Measurements from ENCODE around the gene TMEM214.
A peak's percentile ranks its signal among the peaks of the same experiment; 100 is the strongest.

Gene TMEM214

DNA sequence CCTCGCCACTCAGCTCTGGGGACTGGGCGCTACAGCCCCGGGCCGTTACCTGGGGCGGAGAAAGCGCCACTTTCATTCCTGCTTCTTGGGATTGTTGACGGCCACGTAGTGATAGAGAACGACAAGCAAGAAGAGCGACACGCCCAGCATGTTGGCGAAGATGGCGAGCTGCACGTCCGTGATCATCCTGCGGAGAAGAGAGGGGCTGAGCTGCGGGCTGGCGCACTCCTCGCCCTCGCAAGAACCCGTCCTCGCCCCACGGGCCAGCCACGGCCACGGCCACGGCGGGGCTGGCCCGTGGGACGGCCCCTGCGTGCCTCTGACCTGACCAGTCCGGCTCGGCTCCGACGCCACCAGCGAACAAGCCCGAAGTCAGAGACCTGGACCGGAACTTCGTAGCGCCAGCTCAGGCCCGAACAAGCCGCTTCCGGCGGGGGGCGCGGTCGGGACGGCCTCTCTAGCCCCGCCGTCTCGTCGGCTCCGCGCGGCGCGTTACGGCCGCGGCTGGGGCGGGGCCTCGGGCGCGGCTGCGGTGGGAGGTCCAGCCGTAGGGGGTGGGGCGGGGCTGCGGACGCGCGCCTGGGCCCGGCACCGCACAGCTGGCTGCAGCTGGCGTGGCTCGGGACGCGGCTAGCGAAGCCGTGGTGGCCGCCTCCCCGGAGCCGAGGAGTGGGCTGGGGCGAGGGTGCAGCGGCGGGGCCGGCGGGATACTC lies 38.7 kb downstream of the TMEM214 start, which contains the start of gene OST4:
Gene OST4 (minus strand): TSS at position 378 of the 713 bp plus-strand sequence.
- DNase-seq: peak; percentile 86

DNA sequence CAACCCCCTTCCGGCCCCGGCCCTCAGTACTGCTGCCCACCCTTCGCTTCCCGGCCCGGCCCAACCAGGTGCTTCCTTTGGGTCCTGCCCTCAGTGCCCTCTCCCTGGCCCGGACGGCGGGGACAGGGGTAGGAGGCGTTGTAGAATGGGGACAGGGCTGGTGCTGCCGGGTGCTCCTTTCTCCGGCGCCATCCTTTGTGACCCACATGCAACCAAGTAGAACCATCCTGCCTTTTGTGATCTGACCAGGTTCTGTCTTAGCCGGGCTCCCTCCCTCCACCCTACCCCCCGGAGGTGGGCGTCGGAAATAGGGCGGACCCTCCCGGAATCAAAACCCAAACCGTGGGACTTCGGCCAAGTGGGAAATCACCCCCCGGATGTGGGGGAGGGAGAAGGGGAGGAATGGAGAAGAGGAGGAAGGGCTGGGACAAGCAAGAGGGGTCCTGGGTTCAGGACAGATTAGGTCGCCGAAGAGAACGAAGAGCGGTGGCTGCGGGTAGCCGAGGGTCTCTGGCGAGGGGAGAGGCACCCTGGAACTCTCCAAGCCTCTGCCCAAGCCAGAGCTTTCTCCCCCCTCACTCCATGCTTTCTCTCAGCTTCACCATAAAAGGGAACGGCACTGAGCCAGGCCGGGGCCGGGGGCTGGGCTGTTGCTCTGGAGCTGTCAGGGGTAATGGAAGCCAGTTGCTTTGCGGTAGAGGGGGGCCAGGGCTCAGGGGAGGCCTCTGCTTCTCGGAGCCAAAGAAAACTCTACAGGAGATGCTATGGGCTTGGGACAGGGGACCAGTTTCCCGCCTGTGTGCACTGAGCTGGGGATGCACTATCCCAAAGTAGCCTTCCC lies 39.4 kb downstream of the TMEM214 start:
- DNase-seq: no peak

DNA sequence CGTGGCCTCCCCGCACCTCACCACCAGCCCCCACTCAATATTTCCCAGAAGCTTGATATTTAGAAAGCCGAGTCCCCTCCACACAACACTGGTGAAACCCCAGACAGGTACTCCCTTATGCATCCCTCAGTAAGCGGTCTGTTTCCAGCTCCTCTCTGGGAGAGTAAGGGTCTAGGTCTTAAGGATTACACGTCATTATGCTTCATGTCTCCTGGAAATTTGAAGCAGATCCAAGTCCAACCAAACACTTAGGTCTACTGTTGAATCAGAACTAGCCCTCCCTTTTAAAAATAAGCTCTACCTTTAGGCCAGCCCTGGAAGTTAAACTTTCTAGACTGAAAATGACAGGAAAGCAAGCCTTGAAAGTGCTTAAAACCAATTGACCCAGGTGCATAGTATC lies 40.2 kb downstream of the TMEM214 start:
- DNase-seq: no peak

DNA sequence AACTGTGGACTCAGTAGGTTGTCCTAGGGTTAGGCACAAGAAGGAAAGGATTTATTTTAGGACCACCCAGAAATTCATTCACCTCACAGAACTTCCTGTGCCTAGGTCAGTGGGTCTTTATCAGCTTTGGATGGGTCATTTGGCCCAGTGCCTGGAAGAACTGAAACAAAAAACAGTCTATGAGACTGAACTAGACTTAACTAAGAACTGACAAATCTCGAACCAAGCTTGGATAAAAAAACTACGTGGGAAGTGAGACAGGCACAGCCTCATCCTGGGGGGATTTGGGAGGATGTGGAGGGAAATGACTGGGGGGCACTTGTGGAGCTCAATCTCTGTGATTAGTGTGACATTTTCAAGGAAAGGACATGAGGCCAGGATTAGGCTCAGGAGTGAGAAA lies 41.0 kb downstream of the TMEM214 start:
- DNase-seq: peak; percentile 10

DNA sequence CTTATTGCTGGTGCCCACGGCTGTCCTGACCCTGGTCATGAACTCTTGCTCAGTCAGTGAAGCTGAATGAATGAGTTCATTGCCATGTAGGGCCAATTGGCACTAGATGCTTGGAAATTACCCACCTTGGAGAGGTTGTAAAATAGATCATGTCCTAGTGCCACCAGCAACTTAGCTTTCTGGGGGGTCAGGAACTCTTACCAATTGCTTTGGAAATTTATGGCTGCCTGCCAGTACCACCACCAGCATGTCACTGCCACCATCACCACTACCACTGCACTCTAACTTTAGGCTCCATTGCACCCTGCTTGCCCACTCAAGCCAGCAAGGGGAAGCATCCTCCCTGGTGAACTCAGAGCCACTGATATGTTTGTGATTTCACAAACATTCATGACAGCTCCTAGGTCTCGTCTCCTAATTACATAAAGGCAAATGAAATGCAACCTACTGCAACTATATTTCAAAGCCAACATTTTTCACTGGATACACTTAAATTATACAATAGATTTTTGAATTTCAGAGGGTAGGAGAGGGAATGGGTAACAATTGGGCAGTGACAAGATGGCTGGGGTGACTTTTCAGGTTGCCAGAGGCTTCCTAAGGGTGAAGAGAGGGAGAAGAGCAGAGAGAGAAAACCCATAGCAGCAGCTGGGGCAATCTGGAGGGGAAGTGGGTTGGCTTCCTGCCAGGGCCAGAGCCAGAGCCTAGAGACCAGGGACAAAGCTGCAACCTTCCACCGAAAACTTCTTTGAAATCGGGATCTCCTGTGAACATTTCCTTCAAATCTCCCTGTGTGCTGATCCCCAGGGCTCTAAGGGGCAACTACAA lies 42.2 kb downstream of the TMEM214 start:
- DNase-seq: peak; percentile 77

DNA sequence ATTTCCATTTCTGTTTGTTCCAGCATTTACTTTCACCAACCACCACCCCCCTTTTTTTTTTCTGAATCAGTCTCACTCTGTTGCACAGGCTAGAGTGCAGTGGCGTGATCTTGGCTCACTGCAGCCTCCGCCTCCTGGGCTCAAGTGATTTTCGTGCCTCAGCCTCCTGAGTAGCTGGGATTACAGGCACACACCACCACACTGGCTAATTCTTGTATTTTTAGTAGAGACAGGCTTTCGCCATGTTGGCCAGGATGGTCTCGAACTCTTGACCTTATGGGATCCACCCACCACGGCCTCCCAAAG lies 42.8 kb downstream of the TMEM214 start:
- DNase-seq: peak; percentile 46

DNA sequence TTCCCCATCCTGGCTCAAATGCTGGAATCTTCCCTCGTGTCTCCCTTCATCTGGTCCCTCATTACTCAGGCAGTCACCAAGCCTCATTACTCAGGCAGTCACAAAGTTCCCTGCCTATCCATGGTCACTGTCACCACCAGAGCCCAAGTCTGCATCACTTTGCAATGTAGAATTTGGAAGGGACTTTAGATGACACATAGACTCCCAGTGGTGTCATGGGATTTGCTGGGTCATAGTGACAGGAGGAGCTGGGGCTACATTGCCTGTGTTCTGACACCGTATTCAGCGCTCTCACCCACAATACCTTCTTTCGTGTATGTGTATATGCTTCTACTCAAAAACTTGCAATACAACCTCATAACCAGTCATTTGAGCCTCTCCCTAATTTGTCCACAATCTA lies 43.6 kb downstream of the TMEM214 start:
- no peak for DNase-seq

DNA sequence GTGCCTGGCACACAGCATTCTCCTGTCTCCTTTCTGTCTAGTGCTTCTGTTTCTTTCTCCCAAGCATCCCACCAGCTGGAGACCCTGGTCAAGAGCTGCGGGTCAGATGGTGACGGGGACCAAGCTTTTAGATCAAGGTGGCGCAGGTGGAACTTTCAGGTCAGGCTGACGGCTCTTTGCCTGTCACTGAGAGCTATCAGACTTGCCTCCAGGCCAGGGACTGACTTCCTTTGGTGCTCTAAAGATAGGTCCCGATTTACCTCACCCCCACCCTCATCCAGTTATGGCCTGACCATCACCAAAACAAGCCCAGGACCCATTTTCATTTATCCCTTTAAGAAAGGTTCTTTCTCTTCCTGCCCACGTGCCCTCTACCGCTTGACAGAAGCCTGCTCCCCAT lies 44.5 kb downstream of the TMEM214 start:
- DNase-seq: no peak

DNA sequence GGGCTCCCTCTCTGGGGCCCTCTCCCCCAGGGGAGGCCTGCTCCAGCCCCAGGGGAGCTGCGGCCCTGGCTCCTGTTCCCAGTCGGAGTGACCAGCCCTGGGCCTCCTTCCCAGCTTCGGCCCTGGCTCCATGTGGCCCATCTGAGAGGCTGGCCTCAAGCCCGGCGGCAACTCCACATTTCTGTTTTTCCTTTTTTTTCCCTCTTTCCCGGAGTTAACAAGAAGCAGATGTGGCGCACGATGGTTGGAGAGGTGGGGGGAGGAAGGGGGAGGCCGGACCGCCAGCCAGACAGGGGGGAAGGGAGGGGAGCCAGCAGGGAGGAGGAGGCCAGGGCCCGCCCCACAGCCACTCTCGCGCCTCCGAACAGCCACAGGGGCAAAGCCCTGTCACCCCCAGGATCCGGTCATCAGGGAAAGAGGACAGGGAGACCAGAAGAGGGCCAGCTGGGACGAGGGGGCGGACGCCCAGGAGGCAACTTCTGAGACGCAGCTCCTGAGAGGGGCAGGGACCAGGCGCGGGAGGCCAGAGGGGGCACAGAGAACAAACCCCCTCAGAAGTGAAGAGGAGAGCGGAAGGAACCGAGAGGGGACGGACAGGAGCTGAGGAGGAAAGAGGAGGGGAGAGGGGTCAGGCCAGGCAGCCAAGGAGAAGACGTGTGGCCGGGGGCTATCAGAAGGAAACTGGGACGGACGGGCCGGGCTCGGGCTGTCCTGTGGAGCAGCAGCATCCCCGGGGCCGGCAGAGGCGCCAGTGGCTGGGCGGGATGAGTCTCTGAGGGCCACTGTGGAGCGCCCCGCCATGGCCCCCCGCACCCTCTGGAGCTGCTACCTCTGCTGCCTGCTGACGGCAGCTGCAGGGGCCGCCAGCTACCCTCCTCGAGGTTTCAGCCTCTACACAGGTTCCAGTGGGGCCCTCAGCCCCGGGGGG lies 45.8 kb downstream of the TMEM214 start, which contains the start of gene EMILIN1:
Gene EMILIN1 (plus strand): TSS at position 349 of the 928 bp plus-strand sequence. CDS start 451 bp downstream, at position 800.
- DNase-seq: no peak

DNA sequence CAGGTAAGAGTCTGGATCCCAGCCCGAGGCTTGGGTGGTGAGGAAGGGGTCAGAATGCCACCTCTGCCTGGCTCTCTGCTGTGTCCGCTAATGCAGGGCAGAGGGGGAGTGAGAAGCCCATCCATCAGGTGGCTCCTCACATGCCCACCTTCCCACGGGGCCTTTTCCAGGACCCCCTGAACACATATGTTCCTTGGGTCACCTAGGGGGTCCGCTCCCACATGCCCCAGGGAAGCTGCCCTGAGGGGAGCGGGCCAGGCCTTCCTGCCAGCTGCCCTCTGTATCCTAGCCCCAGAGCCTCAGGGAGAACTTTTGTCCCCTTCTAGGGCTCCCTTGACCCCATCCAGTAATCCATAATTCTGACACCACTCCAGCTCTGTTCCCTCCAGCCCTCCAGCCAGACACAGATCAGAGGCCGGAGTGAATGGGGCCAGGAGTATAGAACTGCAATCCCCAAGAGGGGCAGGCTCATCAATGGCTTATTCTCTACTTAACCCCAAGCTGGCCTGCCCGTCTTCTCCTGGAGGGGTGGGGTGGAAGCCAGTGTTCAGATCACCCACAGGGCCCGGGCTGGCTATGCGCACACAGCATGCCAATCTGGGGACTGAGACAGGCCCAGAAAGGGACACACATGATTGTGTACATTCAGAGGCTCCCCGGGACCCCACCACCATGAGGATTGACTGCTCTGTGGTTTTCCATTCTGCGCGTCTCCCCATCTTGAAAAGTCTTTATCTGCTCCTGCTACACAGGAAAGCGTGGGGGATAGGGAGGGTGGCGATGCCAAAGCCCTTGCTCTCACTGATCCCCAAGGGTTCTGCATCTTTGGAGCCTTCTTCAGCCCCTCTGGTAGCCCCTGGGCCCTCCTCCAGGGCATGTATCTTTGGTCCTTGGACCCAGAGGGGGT lies 46.7 kb downstream of the TMEM214 start:
- no peak for DNase-seq

DNA sequence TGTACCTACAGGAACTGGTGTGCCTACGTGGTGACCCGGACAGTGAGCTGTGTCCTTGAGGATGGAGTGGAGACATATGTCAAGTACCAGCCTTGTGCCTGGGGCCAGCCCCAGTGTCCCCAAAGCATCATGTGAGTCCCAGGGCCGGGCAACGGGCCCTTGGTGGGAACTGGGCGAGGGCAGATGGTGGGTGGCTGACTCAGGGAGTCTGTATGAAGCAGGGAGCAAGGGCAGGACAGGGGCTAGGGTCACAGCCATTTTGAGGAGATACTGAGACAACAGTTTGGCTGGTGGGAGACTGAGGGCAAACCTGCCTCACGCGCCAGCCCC lies 47.3 kb downstream of the TMEM214 start:
- no peak for DNase-seq

DNA sequence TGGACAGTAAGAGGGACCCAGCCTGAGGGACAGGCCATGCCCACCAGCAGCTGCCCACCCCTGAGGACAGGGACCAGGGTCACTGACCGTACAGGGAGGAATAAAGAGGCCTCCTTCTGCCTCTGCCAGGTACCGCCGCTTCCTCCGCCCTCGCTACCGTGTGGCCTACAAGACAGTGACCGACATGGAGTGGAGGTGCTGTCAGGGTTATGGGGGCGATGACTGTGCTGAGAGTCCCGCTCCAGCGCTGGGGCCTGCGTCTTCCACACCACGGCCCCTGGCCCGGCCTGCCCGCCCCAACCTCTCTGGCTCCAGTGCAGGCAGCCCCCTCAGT lies 47.8 kb downstream of the TMEM214 start:
- no peak for DNase-seq

DNA sequence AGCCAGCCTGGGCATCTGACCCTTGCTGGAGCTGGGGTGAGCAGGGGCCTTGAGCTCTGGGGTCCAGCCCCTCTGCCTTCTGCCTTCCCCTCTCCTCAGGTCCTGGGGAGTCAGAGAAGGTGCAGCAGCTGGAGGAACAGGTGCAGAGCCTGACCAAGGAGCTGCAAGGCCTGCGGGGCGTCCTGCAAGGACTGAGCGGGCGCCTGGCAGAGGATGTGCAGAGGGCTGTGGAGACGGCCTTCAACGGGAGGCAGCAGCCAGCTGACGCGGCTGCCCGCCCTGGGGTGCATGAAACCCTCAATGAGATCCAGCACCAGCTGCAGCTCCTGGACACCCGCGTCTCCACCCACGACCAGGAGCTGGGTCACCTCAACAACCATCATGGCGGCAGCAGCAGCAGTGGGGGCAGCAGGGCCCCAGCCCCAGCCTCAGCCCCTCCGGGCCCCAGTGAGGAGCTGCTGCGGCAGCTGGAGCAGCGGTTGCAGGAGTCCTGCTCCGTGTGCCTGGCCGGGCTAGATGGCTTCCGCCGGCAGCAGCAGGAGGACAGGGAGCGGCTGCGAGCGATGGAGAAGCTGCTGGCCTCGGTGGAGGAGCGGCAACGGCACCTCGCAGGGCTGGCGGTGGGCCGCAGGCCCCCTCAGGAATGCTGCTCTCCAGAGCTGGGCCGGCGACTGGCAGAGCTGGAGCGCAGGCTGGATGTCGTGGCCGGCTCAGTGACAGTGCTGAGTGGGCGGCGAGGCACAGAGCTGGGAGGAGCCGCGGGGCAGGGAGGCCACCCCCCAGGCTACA lies 49.4 kb downstream of the TMEM214 start:
- DNase-seq: peak; percentile 12

DNA sequence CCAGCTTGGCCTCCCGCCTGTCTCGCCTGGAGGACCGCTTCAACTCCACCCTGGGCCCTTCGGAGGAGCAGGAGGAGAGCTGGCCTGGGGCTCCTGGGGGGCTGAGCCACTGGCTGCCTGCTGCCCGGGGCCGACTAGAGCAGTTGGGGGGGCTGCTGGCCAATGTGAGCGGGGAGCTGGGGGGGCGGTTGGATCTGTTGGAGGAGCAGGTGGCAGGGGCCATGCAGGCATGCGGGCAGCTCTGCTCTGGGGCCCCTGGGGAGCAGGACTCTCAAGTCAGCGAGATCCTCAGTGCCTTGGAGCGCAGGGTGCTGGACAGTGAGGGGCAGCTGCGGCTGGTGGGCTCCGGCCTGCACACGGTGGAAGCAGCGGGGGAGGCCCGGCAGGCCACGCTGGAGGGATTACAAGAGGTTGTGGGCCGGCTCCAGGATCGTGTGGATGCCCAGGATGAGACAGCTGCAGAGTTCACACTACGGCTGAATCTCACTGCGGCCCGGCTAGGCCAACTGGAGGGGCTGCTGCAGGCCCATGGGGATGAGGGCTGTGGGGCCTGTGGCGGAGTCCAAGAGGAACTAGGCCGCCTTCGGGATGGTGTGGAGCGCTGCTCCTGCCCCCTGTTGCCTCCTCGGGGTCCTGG lies 50.1 kb downstream of the TMEM214 start:
- DNase-seq: no peak

DNA sequence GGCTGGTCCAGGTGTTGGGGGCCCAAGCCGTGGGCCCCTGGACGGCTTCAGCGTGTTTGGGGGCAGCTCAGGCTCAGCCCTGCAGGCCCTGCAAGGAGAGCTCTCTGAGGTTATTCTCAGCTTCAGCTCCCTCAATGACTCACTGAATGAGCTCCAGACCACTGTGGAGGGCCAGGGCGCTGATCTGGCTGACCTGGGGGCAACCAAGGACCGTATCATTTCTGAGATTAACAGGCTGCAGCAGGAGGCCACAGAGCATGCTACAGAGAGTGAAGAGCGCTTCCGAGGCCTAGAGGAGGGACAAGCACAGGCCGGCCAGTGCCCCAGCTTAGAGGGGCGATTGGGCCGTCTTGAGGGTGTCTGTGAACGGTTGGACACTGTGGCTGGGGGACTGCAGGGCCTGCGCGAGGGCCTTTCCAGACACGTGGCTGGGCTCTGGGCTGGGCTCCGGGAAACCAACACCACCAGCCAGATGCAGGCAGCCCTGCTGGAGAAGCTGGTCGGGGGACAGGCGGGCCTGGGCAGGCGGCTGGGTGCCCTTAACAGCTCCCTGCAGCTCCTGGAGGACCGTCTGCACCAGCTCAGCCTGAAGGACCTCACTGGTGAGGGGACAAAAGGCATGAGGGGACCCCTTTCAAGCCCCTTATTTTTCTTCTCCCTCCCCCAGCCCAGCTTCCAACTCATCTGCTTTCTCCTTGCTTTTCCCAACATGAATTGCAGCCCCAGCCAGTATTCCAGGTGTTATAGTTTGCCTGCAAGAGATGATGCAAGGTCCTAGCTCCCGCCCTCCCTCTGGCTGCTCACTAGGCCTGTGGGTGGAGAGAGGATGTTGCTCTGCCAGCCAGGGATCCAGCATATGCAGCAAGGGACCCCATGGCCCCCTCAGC lies 50.9 kb downstream of the TMEM214 start:
- peak; percentile 9 for DNase-seq

DNA sequence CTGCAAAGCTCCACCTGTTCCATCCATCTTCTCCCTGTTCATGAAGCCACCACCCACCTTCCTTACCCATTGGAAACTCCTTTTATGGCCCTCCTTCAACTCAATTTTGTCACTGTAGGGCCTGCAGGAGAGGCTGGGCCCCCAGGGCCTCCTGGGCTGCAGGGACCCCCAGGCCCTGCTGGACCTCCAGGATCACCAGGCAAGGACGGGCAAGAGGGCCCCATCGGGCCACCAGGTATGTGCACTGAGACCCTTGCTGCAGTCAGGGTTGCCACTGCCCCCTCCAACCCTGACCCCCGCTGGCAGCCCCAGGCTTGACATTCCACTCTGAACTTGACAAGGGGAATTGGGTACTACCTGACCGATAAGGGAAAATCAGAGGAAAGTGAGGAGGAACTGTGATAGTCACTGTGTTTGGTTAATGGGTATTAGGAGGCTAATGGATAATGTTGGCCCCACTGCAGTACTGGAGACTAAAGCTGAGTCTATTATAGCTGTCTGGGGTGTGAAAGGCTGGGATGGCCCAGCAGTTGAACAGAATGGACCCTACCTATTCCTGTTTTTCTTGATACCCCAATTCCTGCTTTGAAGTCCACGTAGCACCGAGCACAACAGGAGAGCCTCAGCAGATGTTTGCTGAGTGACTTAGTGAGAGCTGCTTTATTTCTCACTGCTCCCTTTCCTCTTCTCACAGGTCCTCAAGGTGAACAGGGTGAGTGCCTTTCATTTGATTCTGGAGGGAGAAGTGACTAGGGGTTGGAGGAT lies 51.7 kb downstream of the TMEM214 start:
- DNase-seq: no peak

DNA sequence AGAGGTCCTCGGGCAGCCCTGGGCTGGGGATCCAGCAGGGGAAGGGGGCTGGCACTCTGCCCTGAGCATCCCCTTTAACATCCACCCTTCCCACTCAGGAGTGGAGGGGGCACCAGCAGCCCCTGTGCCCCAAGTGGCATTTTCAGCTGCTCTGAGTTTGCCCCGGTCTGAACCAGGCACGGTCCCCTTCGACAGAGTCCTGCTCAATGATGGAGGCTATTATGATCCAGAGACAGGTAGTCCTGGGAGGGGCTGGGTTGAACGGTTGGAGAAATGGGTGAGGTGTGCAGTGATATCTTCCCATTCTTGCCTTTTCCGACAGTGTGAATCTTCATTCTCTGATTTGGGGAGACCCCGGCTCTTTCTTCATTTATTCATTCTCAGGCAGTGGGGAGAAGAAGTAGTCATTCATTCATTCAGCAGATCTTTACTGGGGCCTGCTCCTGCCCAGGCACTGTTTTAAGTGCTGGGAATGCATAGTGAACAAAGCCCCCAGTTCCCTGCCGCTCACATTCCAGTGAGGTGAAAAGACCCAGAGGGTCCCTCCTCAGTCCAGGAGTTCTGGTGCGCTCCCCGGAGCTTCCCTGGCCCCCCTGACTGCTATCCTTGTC lies 52.4 kb downstream of the TMEM214 start:
- DNase-seq: no peak

DNA sequence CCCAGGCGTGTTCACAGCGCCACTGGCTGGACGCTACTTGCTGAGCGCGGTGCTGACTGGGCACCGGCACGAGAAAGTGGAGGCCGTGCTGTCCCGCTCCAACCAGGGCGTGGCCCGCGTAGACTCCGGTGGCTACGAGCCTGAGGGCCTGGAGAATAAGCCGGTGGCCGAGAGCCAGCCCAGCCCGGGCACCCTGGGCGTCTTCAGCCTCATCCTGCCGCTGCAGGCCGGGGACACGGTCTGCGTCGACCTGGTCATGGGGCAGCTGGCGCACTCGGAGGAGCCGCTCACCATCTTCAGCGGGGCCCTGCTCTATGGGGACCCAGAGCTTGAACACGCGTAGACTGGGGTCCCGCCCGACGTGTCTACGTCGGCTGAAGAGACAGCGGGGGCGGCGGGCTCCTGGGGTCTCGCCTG lies 52.9 kb downstream of the TMEM214 start:
- peak; percentile 55 for DNase-seq
